Thyroid gland (tissue), 4 donors: ENCODE measurements around the gene IL31RA. TPM values are rescaled to one million over a fixed set of nuclear protein-coding genes. Genes with fewer than 3 reads are reported as not detected.

Experiments used
- DNase-seq, 2 donors: peaks; one replicate each; pipeline ENCODE4 v3.0.0-alpha.2; 2019
- H3K27ac ChIP-seq, 3 donors: fragments of 200-600 bp; sonication (generic); 1 replicate in 2 of 3; 2 replicates in 1 of 3; pipeline ENCODE4 v1.5.1; 2016 to 2019; ENCODE audit warnings: mild to moderate bottlenecking in 1 of 3, moderate library complexity in 1 of 3
- H3K27me3 ChIP-seq: fragments of 200-600 bp; sonication (generic); one replicate; pipeline ENCODE4 v1.5.1; 2019
- H3K36me3 ChIP-seq, 2 donors: fragments of 200-600 bp; sonication (generic); one replicate each; pipeline ENCODE4 v1.5.1; 2016 to 2019
- H3K4me1 ChIP-seq, 2 donors: fragments of 200-600 bp; sonication (generic); one replicate each; pipeline ENCODE4 v1.5.1; 2017 to 2019
- H3K4me3 ChIP-seq, 3 donors: fragments of 200-600 bp; sonication (generic); replicated peaks in 1 of 3; 1 replicate in 2 of 3; 2 replicates in 1 of 3; pipeline ENCODE4 v1.5.1; 2016; ENCODE audit warnings: mild to moderate bottlenecking in 1 of 3
- H3K9me3 ChIP-seq: fragments of 200-600 bp; sonication (generic); one replicate; pipeline ENCODE4 v1.5.1; 2017
- POLR2A ChIP-seq, 2 donors: fragments of 450-650 bp; IDR thresholded peaks; one replicate each; pipeline ENCODE4 v1.6.1; 2017; ENCODE audit warnings: antibody characterized with exemption in 2 of 2, mild to moderate bottlenecking in 2 of 2, moderate library complexity in 1 of 2
- WGBS, 2 donors: methylation state at CpG; one replicate each; pipeline ENCODE4 v1.1.5; 2017; 5-methylcytosine and 5-hydroxymethylcytosine counted together
- intact Hi-C: fragments of 100-400 bp; cut with DNase I; formaldehyde crosslinking; loops from one replicate; pipeline ENCODE4 v1.15.1; 2023
- total RNA-seq, 4 donors: library from RNA; depleted of rRNA; stranded (reverse); fragments of >200 nt; gene quantifications; one replicate each; pipeline ENCODE4 v1.2.3, GENCODE V29; 2016
- TF ChIP-seq, protein P1 (sequence below), 6 experiments: fragments of 200-600 bp in 3 of 6; fragments of 450-650 bp in 3 of 6; sonication (generic) in 3 of 6; IDR thresholded peaks; one replicate each; pipeline ENCODE4 v1.5.1; 2016 to 2019; ENCODE audit warnings: antibody characterized with exemption in 6 of 6, mild to moderate bottlenecking in 2 of 6, inconsistent platforms in 1 of 6, moderate library complexity in 1 of 6

Gene IL31RA
- total RNA-seq, 4 donors from 2014 or later = not detected

DNA sequence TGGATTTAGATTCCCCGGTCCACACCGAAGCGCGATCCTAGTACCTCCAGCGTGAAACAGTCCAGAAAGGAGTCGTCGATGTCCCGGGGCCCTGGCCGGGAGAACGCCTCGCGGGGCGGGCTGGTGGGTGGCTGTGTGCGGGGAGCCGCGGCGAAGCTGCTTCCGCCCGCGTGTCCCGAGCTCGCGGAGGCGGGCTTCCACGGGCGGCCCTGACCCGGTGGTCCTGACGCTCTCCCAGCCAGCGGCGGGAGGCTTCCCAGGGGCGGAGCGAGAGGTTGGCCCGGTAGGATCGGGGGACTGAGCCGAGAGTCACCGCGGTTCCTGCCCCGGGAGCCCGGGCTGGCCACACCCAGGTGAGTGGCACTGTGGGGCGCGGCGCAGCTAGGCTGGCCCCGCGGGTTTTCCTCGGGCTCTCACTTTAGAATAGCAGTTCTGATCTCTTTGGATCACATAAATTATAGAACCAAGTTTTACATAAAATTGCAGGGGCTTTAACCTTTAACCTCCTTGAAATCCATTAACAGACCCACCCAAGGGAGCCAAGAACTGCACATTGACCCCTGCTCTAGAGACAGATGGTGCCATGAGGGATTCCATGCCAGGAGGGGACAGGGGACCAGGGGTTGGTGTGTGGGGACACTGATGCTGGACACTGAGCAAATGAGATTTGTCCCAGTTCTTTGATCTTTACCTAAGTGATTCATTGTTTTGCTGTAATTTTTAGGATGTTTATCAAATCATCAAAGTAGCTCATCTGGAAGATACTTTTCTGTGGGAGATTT is 29.2 kb upstream of the IL31RA start:
- Histone ChIP-seq H3K27me3 (no peaks in the 10 kb centered on the region), H3K4me1 (peaks cover 7 to 9% of the 10 kb centered on the region in 2 donors), H3K4me3 (peak overlapping the region in 2 of 3 donors; percentile 18 to 38), H3K36me3 (no peaks in the 10 kb centered on the region), H3K9me3 (no peaks in the 10 kb centered on the region), H3K27ac (no peak overlapping the region)
- intact Hi-C loops = no loop called here
- DNase-seq = peak; percentile 18 to 22
- no peak for TF ChIP-seq POLR2A (IDR thresholded peaks at IDR 0.05)
- TF ChIP-seq, protein P1, sequence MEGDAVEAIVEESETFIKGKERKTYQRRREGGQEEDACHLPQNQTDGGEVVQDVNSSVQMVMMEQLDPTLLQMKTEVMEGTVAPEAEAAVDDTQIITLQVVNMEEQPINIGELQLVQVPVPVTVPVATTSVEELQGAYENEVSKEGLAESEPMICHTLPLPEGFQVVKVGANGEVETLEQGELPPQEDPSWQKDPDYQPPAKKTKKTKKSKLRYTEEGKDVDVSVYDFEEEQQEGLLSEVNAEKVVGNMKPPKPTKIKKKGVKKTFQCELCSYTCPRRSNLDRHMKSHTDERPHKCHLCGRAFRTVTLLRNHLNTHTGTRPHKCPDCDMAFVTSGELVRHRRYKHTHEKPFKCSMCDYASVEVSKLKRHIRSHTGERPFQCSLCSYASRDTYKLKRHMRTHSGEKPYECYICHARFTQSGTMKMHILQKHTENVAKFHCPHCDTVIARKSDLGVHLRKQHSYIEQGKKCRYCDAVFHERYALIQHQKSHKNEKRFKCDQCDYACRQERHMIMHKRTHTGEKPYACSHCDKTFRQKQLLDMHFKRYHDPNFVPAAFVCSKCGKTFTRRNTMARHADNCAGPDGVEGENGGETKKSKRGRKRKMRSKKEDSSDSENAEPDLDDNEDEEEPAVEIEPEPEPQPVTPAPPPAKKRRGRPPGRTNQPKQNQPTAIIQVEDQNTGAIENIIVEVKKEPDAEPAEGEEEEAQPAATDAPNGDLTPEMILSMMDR (IDR thresholded peaks at IDR 0.05) = no peak
- 12 to 20% methylated on average over 21 to 30 of the region's 45 CpGs for WGBS, 2 donors

DNA sequence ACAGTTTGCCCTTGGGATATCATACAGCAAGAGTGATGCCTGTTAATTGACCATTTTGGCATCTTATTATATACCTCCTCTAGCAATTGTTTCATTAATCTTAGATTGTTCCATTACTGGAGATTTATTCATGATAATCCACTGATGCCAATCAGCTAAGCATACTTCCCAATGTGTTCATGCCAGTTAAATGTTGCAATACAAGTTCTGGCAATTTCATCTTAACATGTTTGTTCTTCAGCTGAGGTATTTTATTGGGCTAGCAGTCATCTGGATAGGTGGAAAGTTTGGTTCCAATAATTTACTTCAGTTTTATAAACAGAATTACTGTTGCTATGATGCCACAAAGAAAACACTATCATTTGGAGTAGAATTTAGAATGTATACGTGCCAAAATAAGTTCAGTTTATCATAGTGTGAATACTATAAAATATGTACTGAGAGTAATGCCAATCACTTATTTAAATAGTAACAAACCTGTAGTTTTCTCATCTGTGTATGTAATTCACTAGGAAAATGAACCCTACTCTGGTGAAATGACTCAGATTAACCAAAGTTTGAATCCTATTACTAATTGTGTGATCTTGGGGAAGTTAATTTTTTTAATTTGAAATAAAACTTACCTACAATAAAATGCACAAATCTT is 27.9 kb upstream of the IL31RA start:
- no peak overlapping the region for H3K27ac ChIP-seq
- 88% methylated on average over 1 of the region's 1 CpG for WGBS, 2 donors
- intact Hi-C loops = no loop called here

GRCh38 chr5:55829956-55830355 is 21.2 kb upstream of the IL31RA start:
- no peak for DNase-seq
- intact Hi-C loops = no loop called here
- no peaks in the 10 kb centered on the region for H3K9me3 ChIP-seq
- no peak for TF ChIP-seq POLR2A (IDR thresholded peaks at IDR 0.05)
- TF ChIP-seq, protein P1 (IDR thresholded peaks at IDR 0.05) = no peak
- no peak overlapping the region for H3K27ac ChIP-seq
- H3K36me3 ChIP-seq = no peaks in the 10 kb centered on the region
- 84 to 91% methylated on average over 3 of the region's 3 CpGs for WGBS, 2 donors
- no peak overlapping the region for H3K4me3 ChIP-seq
- H3K4me1 ChIP-seq = no peaks in the 10 kb centered on the region
- no peaks in the 10 kb centered on the region for H3K27me3 ChIP-seq

More for the DNA sequence above, 27.9 kb upstream of the IL31RA start:
- DNase-seq = no peak
- TF ChIP-seq, protein P1 (IDR thresholded peaks at IDR 0.05) = no peak
- TF ChIP-seq POLR2A (IDR thresholded peaks at IDR 0.05) = no peak
- H3K27me3 ChIP-seq = no peaks in the 10 kb centered on the region
- H3K4me1 ChIP-seq = peaks cover 7 to 9% of the 10 kb centered on the region in 2 donors
- no peaks in the 10 kb centered on the region for H3K9me3 ChIP-seq
- H3K36me3 ChIP-seq = no peaks in the 10 kb centered on the region
- no peak overlapping the region for H3K4me3 ChIP-seq

DNA sequence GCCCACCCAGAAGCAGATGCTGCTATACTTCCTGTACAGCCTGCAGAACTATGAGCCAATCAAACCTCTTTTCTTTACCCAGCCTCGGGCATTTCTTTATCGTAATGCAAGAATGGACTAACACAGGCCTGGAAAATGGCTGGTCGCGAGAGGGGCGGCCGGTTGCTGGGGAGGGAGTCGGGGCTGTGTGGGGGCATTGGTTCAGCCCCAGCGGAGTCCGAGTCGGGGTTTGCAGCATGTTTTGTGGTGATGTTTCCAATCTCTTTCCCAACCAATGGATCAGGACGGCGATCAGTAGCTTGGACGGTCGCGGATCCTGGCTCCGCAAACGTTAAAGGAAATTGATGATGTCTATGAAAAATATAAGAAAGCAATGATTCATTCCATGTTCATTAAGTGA is 18.7 kb upstream of the IL31RA start:
- no peaks in the 10 kb centered on the region for H3K9me3 ChIP-seq
- intact Hi-C loops = no loop called here
- WGBS, 2 donors = 96 to 98% methylated on average over 17 of the region's 17 CpGs
- no peaks in the 10 kb centered on the region for H3K27me3 ChIP-seq
- H3K27ac ChIP-seq = no peak overlapping the region
- DNase-seq = no peak
- H3K36me3 ChIP-seq = no peaks in the 10 kb centered on the region
- H3K4me1 ChIP-seq = no peaks in the 10 kb centered on the region
- TF ChIP-seq POLR2A (IDR thresholded peaks at IDR 0.05) = no peak
- TF ChIP-seq, protein P1 (IDR thresholded peaks at IDR 0.05) = no peak
- H3K4me3 ChIP-seq = no peak overlapping the region

- Histone ChIP-seq H3K27me3 (no peaks in the 10 kb centered on the region), H3K27ac (no peak overlapping the region), H3K36me3 (no peaks in the 10 kb centered on the region), H3K4me1 (no peaks in the 10 kb centered on the region), H3K4me3 (no peak overlapping the region), H3K9me3 (no peaks in the 10 kb centered on the region)
- no peak for DNase-seq
- no peak for TF ChIP-seq POLR2A (IDR thresholded peaks at IDR 0.05)
- TF ChIP-seq, protein P1 (IDR thresholded peaks at IDR 0.05) = no peak
- intact Hi-C loops = no loop called here
- WGBS, 2 donors = 83 to 89% methylated on average over 1 of the region's 1 CpG
Observed at GRCh38 chr5:55836191-55836590, 15.0 kb upstream of the IL31RA start.
